Measurements from ENCODE around the gene CCDC85C. TPM values are rescaled to one million over a fixed set of nuclear protein-coding genes. Genes with fewer than 3 reads are reported as not detected.

The CCDC85C gene
- total RNA-seq, 1 experiment from 2014 or later, result 33.2 TPM

DNA sequence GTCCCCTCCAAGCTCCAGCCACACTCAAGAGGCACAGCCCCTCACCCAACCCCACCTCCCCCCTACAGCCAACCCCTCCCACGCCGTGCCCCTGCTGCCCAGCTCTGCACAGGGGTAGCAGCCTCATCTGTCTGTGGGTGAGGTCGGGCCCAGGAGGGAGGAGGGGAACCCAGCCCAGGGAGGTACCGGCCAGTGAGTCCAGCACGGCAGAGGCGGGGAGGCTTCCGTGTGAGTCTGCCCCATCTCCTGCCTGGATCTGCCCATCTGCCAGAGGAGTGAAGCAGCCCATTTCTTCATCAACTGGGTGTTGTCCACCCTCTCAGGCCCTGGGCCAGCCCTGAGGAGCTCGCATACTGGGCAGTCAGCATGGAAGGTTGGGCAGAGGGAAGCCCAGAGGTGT, 68.6 kb downstream of the CCDC85C start:
- no peak overlapping the region for H2BK12ac ChIP-seq (ENCODE audit: insufficient read length, low read depth, low read length)
- H3K9me3 Mint-ChIP-seq, result no peaks in the 10 kb centered on the region
- TF ChIP-seq, protein P1, sequence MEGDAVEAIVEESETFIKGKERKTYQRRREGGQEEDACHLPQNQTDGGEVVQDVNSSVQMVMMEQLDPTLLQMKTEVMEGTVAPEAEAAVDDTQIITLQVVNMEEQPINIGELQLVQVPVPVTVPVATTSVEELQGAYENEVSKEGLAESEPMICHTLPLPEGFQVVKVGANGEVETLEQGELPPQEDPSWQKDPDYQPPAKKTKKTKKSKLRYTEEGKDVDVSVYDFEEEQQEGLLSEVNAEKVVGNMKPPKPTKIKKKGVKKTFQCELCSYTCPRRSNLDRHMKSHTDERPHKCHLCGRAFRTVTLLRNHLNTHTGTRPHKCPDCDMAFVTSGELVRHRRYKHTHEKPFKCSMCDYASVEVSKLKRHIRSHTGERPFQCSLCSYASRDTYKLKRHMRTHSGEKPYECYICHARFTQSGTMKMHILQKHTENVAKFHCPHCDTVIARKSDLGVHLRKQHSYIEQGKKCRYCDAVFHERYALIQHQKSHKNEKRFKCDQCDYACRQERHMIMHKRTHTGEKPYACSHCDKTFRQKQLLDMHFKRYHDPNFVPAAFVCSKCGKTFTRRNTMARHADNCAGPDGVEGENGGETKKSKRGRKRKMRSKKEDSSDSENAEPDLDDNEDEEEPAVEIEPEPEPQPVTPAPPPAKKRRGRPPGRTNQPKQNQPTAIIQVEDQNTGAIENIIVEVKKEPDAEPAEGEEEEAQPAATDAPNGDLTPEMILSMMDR (conservative IDR thresholded peaks at IDR 0.05), result no peak
- H3K36me3 Mint-ChIP-seq (ENCODE audit: insufficient read depth in 1 of 3, low read depth in 3 of 3), result no peaks in the 10 kb centered on the region
- H3K4me2 ChIP-seq (ENCODE audit: insufficient read depth, insufficient read length, low read length), result no peak overlapping the region
- no peak overlapping the region for H3K4me3 Mint-ChIP-seq
- no peaks in the 10 kb centered on the region for H3K9me3 ChIP-seq (ENCODE audit: control insufficient read depth, low read depth, low read length)
- peaks cover 2% of the 10 kb centered on the region; the same call in 1 of the 2 replicates for H3K27me3 Mint-ChIP-seq (ENCODE audit: low read depth)
- H2BK15ac ChIP-seq (ENCODE audit: low read depth, low read length), result no peak overlapping the region
- H3K27me3 ChIP-seq (ENCODE audit: insufficient read depth, low read length), result no peaks in the 10 kb centered on the region
- no peak overlapping the region for H3K27ac ChIP-seq (ENCODE audit: insufficient read length, low read depth, low read length)
- H4K20me1 ChIP-seq (ENCODE audit: control insufficient read depth, insufficient read depth, insufficient read length), result peaks cover 4% of the 10 kb centered on the region
- no peak overlapping the region for H2AFZ ChIP-seq (ENCODE audit: low read length)
- no peaks in the 10 kb centered on the region; the same call in 1 of the 2 replicates for H3K79me2 ChIP-seq (ENCODE audit: insufficient read depth, low read length)
- no peak overlapping the region for H4K91ac ChIP-seq (ENCODE audit: insufficient read length, low read depth, low read length)
- H2BK5ac ChIP-seq (ENCODE audit: insufficient read length, low read length), result no peak overlapping the region
- no peak overlapping the region for H3K14ac ChIP-seq (ENCODE audit: insufficient read depth, low read length)
- H3K23ac ChIP-seq (ENCODE audit: insufficient read length, low read depth, low read length), result no peak overlapping the region
- peaks cover 33 to 55% of the 10 kb centered on the region in 2 experiments for H3K4me1 Mint-ChIP-seq
- no peak overlapping the region for H2BK120ac ChIP-seq (ENCODE audit: low read depth, low read length, poor library complexity, severe bottlenecking)
- no peak overlapping the region for H3K4ac ChIP-seq (ENCODE audit: low read depth, low read length)
- no CpG with 5 or more reads among the region's 8 CpGs for WGBS (ENCODE audit: extremely low coverage, insufficient read length, low lambda C conversion rate)
- H3K9ac ChIP-seq (ENCODE audit: extremely low read depth, insufficient read length, low read length), result no peak overlapping the region
- H4K5ac ChIP-seq (ENCODE audit: insufficient read length, low read depth, low read length), result no peak overlapping the region
- H3K4me1 ChIP-seq (ENCODE audit: insufficient read depth, low read length), result peaks cover 2% of the 10 kb centered on the region; the same call in 1 of the 2 replicates
- H3K23me2 ChIP-seq (ENCODE audit: insufficient read length, low read depth, low read length, poor library complexity, severe bottlenecking), result no peaks in the 10 kb centered on the region
- no peak overlapping the region for H4K8ac ChIP-seq (replicated peaks; ENCODE audit: insufficient read length, low read depth, low read length)
- no peak overlapping the region for H2BK20ac ChIP-seq (ENCODE audit: low read depth, low read length, poor library complexity, severe bottlenecking)
- H2AK5ac ChIP-seq (ENCODE audit: insufficient read length, low read length), result no peak overlapping the region
- H3K56ac ChIP-seq (ENCODE audit: insufficient read length, low read depth, low read length), result no peak overlapping the region
- H3K27ac Mint-ChIP-seq, result no peak overlapping the region
- no peak overlapping the region for H3T11ph ChIP-seq (ENCODE audit: low read length)
- no peak overlapping the region for H3K18ac ChIP-seq (ENCODE audit: insufficient read length, low read depth, low read length)
- peaks cover 3% of the 10 kb centered on the region for H3K79me1 ChIP-seq (ENCODE audit: insufficient read depth, low read depth, low read length, poor library complexity, severe bottlenecking)
- DNase-seq, result no peak
